ENCODE data around the gene TCF7L1.
A peak's percentile ranks its signal among the peaks of the same experiment; 100 is the strongest.

The TCF7L1 gene

DNA sequence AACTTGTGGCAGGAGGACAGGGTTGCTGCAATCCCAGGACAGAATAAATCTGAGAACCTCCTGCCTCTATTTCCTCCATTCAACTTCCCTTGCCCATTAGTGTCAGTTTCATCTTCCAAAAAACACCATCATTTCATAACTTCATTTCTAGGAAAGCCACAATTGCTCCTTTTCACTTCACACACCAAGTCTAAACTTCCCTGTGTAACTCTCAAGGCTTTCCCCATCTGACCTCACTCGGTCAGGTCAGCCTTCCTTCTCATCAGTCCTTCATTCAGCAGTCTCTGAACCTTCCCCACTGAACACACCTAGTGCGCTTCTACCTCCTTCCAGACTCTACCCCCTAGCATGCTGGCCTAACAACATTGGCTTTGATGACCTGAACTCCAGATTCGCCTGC, 35.8 kb downstream of the TCF7L1 start:
- Mint-ChIP-seq H3K36me3 (ENCODE audit: low read depth) (peaks cover 45% of the 10 kb centered on the region), H3K27me3 (ENCODE audit: low read depth) (no peaks in the 10 kb centered on the region), H3K4me3 (no peak overlapping the region), H3K9me3 (no peaks in the 10 kb centered on the region), H3K27ac (no peak overlapping the region), H3K4me1 (peaks cover 34% of the 10 kb centered on the region)
- TF ChIP-seq, protein P1, sequence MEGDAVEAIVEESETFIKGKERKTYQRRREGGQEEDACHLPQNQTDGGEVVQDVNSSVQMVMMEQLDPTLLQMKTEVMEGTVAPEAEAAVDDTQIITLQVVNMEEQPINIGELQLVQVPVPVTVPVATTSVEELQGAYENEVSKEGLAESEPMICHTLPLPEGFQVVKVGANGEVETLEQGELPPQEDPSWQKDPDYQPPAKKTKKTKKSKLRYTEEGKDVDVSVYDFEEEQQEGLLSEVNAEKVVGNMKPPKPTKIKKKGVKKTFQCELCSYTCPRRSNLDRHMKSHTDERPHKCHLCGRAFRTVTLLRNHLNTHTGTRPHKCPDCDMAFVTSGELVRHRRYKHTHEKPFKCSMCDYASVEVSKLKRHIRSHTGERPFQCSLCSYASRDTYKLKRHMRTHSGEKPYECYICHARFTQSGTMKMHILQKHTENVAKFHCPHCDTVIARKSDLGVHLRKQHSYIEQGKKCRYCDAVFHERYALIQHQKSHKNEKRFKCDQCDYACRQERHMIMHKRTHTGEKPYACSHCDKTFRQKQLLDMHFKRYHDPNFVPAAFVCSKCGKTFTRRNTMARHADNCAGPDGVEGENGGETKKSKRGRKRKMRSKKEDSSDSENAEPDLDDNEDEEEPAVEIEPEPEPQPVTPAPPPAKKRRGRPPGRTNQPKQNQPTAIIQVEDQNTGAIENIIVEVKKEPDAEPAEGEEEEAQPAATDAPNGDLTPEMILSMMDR (IDR thresholded peaks at IDR 0.05; ENCODE audit: unreplicated experiment in 3 of 3), result no peak

DNA sequence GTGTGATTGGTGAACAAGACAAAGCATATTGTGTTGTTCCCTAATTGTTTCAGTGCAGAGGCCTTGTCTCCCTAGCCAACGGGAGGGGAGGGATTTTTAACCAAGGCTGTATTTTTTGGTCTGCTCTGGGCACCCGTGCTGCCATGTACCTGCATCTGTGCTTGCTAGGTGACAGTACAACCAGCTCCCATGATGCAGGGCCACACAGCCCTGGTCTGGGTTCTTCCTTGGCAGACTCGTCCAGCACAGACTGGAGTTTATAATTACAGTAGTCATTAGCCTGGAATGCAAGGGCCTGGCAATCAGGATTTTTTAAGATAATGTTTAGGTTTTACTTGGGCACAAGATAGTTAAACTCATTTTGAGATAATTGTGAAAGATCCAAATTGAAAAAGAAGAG, 36.4 kb downstream of the TCF7L1 start:
- Mint-ChIP-seq H3K36me3 (ENCODE audit: low read depth) (peaks cover 48% of the 10 kb centered on the region), H3K4me3 (no peak overlapping the region), H3K27me3 (ENCODE audit: low read depth) (no peaks in the 10 kb centered on the region), H3K9me3 (no peaks in the 10 kb centered on the region), H3K27ac (no peak overlapping the region), H3K4me1 (peaks cover 34% of the 10 kb centered on the region)
- TF ChIP-seq, protein P1 (IDR thresholded peaks at IDR 0.05; ENCODE audit: unreplicated experiment in 3 of 3), result no peak

DNA sequence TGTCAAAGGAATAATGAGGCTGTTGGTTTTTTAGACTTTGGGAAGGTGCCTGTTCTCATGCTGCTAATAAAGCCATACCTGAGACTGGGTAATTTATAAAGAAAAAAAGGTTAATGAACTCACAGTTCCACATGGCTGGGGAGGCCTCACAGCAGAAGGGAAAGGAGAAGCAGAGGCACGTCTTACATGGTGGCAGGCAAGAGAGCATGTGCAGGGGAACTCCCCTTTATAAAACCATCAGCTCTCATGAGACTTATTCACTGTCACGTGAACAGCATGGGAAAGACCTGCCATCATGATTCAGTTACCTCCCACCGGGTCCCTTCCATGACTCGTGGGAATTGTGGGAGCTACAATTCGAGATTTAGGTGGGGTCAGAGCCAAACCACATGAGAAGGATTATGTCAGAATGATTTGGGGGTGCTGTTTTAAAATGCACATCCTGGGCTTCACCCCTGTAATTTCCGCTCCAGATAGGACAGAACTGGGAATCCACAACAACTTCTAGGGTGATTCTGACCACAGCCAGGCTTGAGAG, 37.8 kb downstream of the TCF7L1 start:
- peaks cover 53% of the 10 kb centered on the region for H3K36me3 Mint-ChIP-seq (ENCODE audit: low read depth)
- TF ChIP-seq, protein P1 (IDR thresholded peaks at IDR 0.05; ENCODE audit: unreplicated experiment in 3 of 3), result no peak
- no peaks in the 10 kb centered on the region for H3K9me3 Mint-ChIP-seq
- H3K27me3 Mint-ChIP-seq (ENCODE audit: low read depth), result no peaks in the 10 kb centered on the region
- peaks cover 36% of the 10 kb centered on the region for H3K4me1 Mint-ChIP-seq
- H3K27ac Mint-ChIP-seq, result no peak overlapping the region
- no peak overlapping the region for H3K4me3 Mint-ChIP-seq

DNA sequence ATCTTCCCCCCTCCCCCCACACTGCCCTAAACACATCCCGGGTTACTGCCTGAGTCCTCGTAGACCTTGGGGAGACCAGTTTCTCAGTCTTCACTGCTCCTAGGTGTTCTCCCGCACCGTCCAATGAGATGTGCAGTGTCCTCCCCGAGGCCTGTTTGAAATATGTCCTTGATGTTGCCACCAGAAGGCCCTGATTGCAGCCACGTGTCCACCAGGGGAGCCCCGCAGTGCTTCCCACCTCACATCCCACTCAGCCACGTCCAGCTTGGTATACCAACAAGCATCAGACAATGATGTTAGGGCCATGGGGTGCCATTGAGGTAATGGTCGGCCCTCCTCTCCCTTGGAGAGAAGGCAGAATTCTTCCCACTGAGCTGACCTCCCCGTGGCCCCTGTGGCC, 38.7 kb downstream of the TCF7L1 start:
- Mint-ChIP-seq H3K27ac (peak overlapping the region in 2 of 3 experiments; percentile 22 to 54), H3K27me3 (ENCODE audit: low read depth) (no peaks in the 10 kb centered on the region), H3K4me3 (no peak overlapping the region), H3K36me3 (ENCODE audit: low read depth) (peaks cover 49% of the 10 kb centered on the region), H3K9me3 (no peaks in the 10 kb centered on the region), H3K4me1 (peaks cover 37% of the 10 kb centered on the region)
- TF ChIP-seq, protein P1 (IDR thresholded peaks at IDR 0.05; ENCODE audit: unreplicated experiment in 3 of 3), result no peak

DNA sequence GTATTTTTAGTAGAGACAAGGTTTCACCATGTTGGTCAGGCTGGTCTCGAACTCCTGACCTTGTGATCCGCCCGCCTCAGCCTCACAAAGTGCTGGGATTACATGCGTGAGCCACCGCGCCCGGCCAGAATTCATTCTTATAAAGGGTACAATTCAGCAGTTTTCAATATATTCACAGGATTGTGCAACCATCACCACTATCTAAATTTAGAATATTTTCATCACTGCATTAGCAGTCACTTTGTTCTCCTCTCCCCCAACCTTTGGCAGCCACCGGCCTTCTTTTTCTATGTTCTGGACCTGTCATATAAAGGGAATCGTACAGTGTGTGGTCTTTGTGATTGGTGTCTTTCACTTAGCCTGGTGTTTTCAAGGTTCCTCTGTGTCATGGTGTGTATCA, 40.7 kb downstream of the TCF7L1 start:
- Mint-ChIP-seq H3K27ac (peak overlapping the region; percentile 18 to 82 (median 30)), H3K27me3 (ENCODE audit: low read depth) (no peaks in the 10 kb centered on the region), H3K9me3 (no peaks in the 10 kb centered on the region), H3K36me3 (ENCODE audit: low read depth) (peaks cover 39% of the 10 kb centered on the region), H3K4me3 (no peak overlapping the region), H3K4me1 (peaks cover 51% of the 10 kb centered on the region)
- TF ChIP-seq, protein P1 (IDR thresholded peaks at IDR 0.05; ENCODE audit: unreplicated experiment in 3 of 3), result no peak

DNA sequence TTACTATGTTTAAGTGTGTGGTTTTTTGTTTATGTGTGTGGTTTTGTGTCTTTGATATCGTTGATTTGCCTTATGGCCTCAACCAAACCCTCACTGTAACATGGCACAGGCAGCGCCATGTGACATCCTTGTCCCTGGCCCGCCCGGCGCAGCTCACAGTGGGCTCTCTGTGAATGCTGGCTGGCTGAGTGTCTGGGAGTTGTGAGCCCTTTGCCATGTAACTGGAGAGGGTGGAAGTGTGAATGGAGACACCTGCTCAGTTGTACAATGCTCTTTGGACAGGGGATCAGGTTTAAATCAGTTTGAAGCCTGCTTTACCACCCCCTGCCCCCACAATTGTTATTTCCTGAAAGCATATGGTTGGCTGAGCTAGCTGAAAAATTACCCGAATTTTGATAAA, 41.8 kb downstream of the TCF7L1 start:
- Mint-ChIP-seq H3K9me3 (no peaks in the 10 kb centered on the region), H3K36me3 (ENCODE audit: low read depth) (peaks cover 29% of the 10 kb centered on the region), H3K4me3 (peak overlapping the region in 1 of 3 experiments; percentile 22), H3K27me3 (ENCODE audit: low read depth) (no peaks in the 10 kb centered on the region), H3K27ac (peak overlapping the region; percentile 82 to 89 (median 84)), H3K4me1 (peaks cover 61% of the 10 kb centered on the region)
- TF ChIP-seq, protein P1 (IDR thresholded peaks at IDR 0.05; ENCODE audit: unreplicated experiment in 3 of 3), result no peak

All from nephron (organoid).